HG03460 (cell line): ENCODE data around the gene RBPJL.

Experiments used
- ATAC-seq: cut with Tn5 transposase; IDR thresholded peaks from one replicate; pipeline ENCODE4 v1.9.1; 2021; ENCODE audit not compliant: unreplicated experiment

Gene RBPJL

GRCh38 chr20:45316150-45317080, 9.8 kb downstream of the RBPJL start:
- no peak for ATAC-seq

- ATAC-seq: no peak
These were observed 11.2 kb downstream of the RBPJL start for GRCh38 chr20:45317826-45318225.

GRCh38 chr20:45318386-45318939, 11.8 kb downstream of the RBPJL start:
- no peak for ATAC-seq

GRCh38 chr20:45318948-45319347, 12.3 kb downstream of the RBPJL start:
- ATAC-seq: no peak

- ATAC-seq: peak; percentile 78
These were observed 14.4 kb downstream of the RBPJL start for GRCh38 chr20:45320948-45321595.

GRCh38 chr20:45322952-45323383, 16.3 kb downstream of the RBPJL start:
- ATAC-seq: no peak

GRCh38 chr20:45323731-45324130, 17.1 kb downstream of the RBPJL start:
- no peak for ATAC-seq

GRCh38 chr20:45325371-45325770, 18.7 kb downstream of the RBPJL start:
- ATAC-seq: no peak

- ATAC-seq: no peak
These were observed 21.8 kb downstream of the RBPJL start for GRCh38 chr20:45328451-45328850.

- ATAC-seq: no peak
These were observed 23.1 kb downstream of the RBPJL start for GRCh38 chr20:45329497-45330319.

- no peak for ATAC-seq
These were observed 23.8 kb downstream of the RBPJL start for GRCh38 chr20:45330476-45330875.

GRCh38 chr20:45336530-45337366, 30.1 kb downstream of the RBPJL start:
- ATAC-seq: no peak

- no peak for ATAC-seq
These were observed 30.9 kb downstream of the RBPJL start for GRCh38 chr20:45337367-45338120.

- no peak for ATAC-seq
These were observed 31.7 kb downstream of the RBPJL start for GRCh38 chr20:45338121-45339030.

- no peak for ATAC-seq
These were observed 32.4 kb downstream of the RBPJL start for GRCh38 chr20:45339084-45339483.

GRCh38 chr20:45339799-45340198, 33.2 kb downstream of the RBPJL start:
- ATAC-seq: no peak

GRCh38 chr20:45340236-45340847, 33.7 kb downstream of the RBPJL start:
- ATAC-seq: no peak

- no peak for ATAC-seq
These were observed 34.3 kb downstream of the RBPJL start for GRCh38 chr20:45340951-45341350.
